Measurements from ENCODE around the gene SUSD1.

SUSD1 gene

DNA sequence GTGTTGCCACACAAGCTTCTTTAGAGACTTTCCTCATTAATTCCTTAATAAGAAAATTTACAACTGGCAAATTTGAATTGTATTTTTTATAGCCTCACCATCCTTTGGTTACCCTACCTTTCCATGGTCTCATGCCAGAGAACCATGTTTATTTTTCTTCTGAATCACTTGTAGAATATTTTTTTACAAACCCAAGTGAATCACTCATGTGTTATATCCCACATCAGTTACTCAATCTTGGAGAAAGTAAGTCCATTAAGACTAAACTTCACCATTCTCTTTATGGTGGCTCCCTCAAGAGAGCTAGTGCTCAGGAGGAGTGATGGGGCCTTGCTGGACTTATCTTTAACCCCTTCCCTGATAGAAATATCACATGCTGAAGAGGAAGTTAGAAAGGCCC lies 128.9 kb downstream of the SUSD1 start (continued):
- TF ChIP-seq ZNF433 (tag by site-specific recombination; IDR thresholded peaks at IDR 0.05; ENCODE audit: low read depth) = no peak

DNA sequence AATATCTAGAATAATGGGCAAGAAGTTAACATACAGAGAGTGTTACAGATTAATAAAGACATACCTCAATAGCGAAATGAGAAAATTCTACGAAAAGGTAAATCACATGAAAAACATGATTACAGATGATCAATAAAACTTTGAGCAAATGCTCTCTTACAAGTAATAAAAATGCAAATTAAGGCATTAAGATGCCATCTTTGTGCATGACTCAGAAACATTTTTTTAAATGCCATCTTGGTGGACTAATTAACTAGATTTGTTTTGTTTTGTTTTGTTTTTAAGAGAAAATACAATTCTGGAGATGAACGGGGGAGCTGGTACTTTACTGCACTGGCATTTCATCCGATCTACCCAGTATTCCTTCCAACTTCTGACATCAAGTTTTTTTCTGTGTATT lies 130.2 kb downstream of the SUSD1 start:
- H3K4me1 ChIP-seq (ENCODE audit: control insufficient read depth, insufficient read depth, low read length) = no peaks in the 10 kb centered on the region
- H3K9me3 ChIP-seq (ENCODE audit: control insufficient read depth, insufficient read depth, low read depth, low read length) = no peaks in the 10 kb centered on the region
- H3K4me3 ChIP-seq (ENCODE audit: low read depth, low read length) = no peak overlapping the region
- H3K27ac ChIP-seq (ENCODE audit: extremely low read depth, low read depth, low read length) = no peak overlapping the region
- ChIA-PET CTCF (interaction anchor here (0.6 kb wide), 1 partner anchor 110 kb away, joined by 3 read pairs; no protein-coding TSS in a partner anchor), POLR2A (no interaction called here)
- peaks cover 0 to 10% of the 10 kb centered on the region in 2 experiments; a peak in 1 of 3 replicates for H3K36me3 ChIP-seq (ENCODE audit: control insufficient read depth in 2 of 2, insufficient read depth in 1 of 2, low read length in 2 of 2)
- TF ChIP-seq KLF8 (tag by site-specific recombination; IDR thresholded peaks at IDR 0.05) = no peak
- TF ChIP-seq GLIS2 (tag by site-specific recombination; IDR thresholded peaks at IDR 0.05) = no peak
- no peak for TF ChIP-seq ZFP37 (tag by site-specific recombination; IDR thresholded peaks at IDR 0.05)
- TF ChIP-seq, protein P1, sequence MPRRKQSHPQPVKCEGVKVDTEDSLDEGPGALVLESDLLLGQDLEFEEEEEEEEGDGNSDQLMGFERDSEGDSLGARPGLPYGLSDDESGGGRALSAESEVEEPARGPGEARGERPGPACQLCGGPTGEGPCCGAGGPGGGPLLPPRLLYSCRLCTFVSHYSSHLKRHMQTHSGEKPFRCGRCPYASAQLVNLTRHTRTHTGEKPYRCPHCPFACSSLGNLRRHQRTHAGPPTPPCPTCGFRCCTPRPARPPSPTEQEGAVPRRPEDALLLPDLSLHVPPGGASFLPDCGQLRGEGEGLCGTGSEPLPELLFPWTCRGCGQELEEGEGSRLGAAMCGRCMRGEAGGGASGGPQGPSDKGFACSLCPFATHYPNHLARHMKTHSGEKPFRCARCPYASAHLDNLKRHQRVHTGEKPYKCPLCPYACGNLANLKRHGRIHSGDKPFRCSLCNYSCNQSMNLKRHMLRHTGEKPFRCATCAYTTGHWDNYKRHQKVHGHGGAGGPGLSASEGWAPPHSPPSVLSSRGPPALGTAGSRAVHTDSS (tag by site-specific recombination; IDR thresholded peaks at IDR 0.05) = no peak
- TF ChIP-seq ZNF146 (tag by site-specific recombination; IDR thresholded peaks at IDR 0.05) = no peak
- no peak for TF ChIP-seq ZNF174 (tag by site-specific recombination; IDR thresholded peaks at IDR 0.05)
- TF ChIP-seq HOXA7 (CRISPR knock-in tag; IDR thresholded peaks at IDR 0.05; ENCODE audit: borderline replicate concordance) = no peak
- TF ChIP-seq BCL11B (tag by site-specific recombination; IDR thresholded peaks at IDR 0.05; ENCODE audit: low read depth) = no peak
- TF ChIP-seq, protein P2, sequence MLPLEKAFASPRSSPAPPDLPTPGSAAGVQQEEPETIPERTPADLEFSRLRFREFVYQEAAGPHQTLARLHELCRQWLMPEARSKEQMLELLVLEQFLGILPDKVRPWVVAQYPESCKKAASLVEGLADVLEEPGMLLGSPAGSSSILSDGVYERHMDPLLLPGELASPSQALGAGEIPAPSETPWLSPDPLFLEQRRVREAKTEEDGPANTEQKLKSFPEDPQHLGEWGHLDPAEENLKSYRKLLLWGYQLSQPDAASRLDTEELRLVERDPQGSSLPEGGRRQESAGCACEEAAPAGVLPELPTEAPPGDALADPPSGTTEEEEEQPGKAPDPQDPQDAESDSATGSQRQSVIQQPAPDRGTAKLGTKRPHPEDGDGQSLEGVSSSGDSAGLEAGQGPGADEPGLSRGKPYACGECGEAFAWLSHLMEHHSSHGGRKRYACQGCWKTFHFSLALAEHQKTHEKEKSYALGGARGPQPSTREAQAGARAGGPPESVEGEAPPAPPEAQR (tag by site-specific recombination; IDR thresholded peaks at IDR 0.05) = no peak
- TF ChIP-seq, protein P3, sequence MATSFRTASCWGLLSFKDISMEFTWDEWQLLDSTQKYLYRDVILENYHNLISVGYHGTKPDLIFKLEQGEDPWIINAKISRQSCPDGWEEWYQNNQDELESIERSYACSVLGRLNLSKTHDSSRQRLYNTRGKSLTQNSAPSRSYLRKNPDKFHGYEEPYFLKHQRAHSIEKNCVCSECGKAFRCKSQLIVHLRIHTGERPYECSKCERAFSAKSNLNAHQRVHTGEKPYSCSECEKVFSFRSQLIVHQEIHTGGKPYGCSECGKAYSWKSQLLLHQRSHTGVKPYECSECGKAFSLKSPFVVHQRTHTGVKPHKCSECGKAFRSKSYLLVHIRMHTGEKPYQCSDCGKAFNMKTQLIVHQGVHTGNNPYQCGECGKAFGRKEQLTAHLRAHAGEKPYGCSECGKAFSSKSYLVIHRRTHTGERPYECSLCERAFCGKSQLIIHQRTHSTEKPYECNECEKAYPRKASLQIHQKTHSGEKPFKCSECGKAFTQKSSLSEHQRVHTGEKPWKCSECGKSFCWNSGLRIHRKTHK (tag by site-specific recombination; IDR thresholded peaks at IDR 0.05) = no peak
- TF ChIP-seq ZNF544 (tag by site-specific recombination; IDR thresholded peaks at IDR 0.05) = no peak
- no peak for TF ChIP-seq ZNF169 (tag by site-specific recombination; IDR thresholded peaks at IDR 0.05)
- no peak for TF ChIP-seq ZNF311 (tag by site-specific recombination; IDR thresholded peaks at IDR 0.05; ENCODE audit: borderline replicate concordance)
- no peak for TF ChIP-seq ZFP69B (tag by site-specific recombination; IDR thresholded peaks at IDR 0.05)
- TF ChIP-seq ZNF830 (tag by site-specific recombination; IDR thresholded peaks at IDR 0.05; ENCODE audit: low read depth) = no peak
- TF ChIP-seq ZNF292 (tag by site-specific recombination; IDR thresholded peaks at IDR 0.05; ENCODE audit: borderline replicate concordance, low read depth) = no peak
- no peak for TF ChIP-seq ZNF202 (tag by site-specific recombination; IDR thresholded peaks at IDR 0.05; ENCODE audit: borderline replicate concordance)
- TF ChIP-seq ZNF555 (tag by site-specific recombination; conservative IDR thresholded peaks at IDR 0.05) = no peak
- TF ChIP-seq, protein P4, sequence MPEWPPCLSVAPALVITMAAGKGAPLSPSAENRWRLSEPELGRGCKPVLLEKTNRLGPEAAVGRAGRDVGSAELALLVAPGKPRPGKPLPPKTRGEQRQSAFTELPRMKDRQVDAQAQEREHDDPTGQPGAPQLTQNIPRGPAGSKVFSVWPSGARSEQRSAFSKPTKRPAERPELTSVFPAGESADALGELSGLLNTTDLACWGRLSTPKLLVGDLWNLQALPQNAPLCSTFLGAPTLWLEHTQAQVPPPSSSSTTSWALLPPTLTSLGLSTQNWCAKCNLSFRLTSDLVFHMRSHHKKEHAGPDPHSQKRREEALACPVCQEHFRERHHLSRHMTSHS (tag by site-specific recombination; IDR thresholded peaks at IDR 0.05) = no peak

Data from HEK293 (cell line).